ENCODE results near the gene EHBP1. TPM values are rescaled to one million over a fixed set of nuclear protein-coding genes. Genes with fewer than 3 reads are reported as not detected.

EHBP1 gene
- total RNA-seq, 1 donor from 2014 or later = 67.4 TPM

- no peak for DNase-seq (ENCODE audit: low spot score in 2 of 2, unreplicated experiment in 2 of 2)
- Mint-ChIP-seq H3K27ac (no peak overlapping the region), H3K9me3 (peaks cover 12% of the 10 kb centered on the region), H3K36me3 (peaks cover 29% of the 10 kb centered on the region), H3K4me1 (no peaks in the 10 kb centered on the region), H3K27me3 (ENCODE audit: low read depth) (no peaks in the 10 kb centered on the region), H3K4me3 (no peak overlapping the region)
- TF ChIP-seq CTCF (IDR thresholded peaks at IDR 0.05; ENCODE audit: unreplicated experiment) = no peak
These were observed 149.3 kb downstream of the EHBP1 start for GRCh38 chr2:62854600-62855514.

- peaks cover 12% of the 10 kb centered on the region for H3K9me3 Mint-ChIP-seq
- H3K4me1 Mint-ChIP-seq = no peaks in the 10 kb centered on the region
- DNase-seq (ENCODE audit: low spot score in 2 of 2, unreplicated experiment in 2 of 2) = no peak
- TF ChIP-seq CTCF (IDR thresholded peaks at IDR 0.05; ENCODE audit: unreplicated experiment) = no peak
- no peak overlapping the region for H3K4me3 Mint-ChIP-seq
- no peak overlapping the region for H3K27ac Mint-ChIP-seq
- H3K36me3 Mint-ChIP-seq = peaks cover 24% of the 10 kb centered on the region
- no peaks in the 10 kb centered on the region for H3K27me3 Mint-ChIP-seq (ENCODE audit: low read depth)
These were observed 150.9 kb downstream of the EHBP1 start for GRCh38 chr2:62856228-62857040.

- Mint-ChIP-seq H3K27ac (no peak overlapping the region), H3K9me3 (peaks cover 12% of the 10 kb centered on the region), H3K4me1 (no peaks in the 10 kb centered on the region), H3K36me3 (peaks cover 22% of the 10 kb centered on the region), H3K4me3 (no peak overlapping the region), H3K27me3 (ENCODE audit: low read depth) (no peaks in the 10 kb centered on the region)
- DNase-seq (ENCODE audit: low spot score in 2 of 2, unreplicated experiment in 2 of 2) = no peak
- no peak for TF ChIP-seq CTCF (IDR thresholded peaks at IDR 0.05; ENCODE audit: unreplicated experiment)
These were observed 151.8 kb downstream of the EHBP1 start for GRCh38 chr2:62857139-62857931.

- Mint-ChIP-seq H3K27ac (no peak overlapping the region), H3K9me3 (peaks cover 9% of the 10 kb centered on the region), H3K27me3 (ENCODE audit: low read depth) (no peaks in the 10 kb centered on the region), H3K4me1 (no peaks in the 10 kb centered on the region), H3K4me3 (no peak overlapping the region), H3K36me3 (peaks cover 14% of the 10 kb centered on the region)
- no peak for TF ChIP-seq CTCF (IDR thresholded peaks at IDR 0.05; ENCODE audit: unreplicated experiment)
- DNase-seq (ENCODE audit: low spot score in 2 of 2, unreplicated experiment in 2 of 2) = no peak
These were observed 152.8 kb downstream of the EHBP1 start for GRCh38 chr2:62858231-62858832.

DNA sequence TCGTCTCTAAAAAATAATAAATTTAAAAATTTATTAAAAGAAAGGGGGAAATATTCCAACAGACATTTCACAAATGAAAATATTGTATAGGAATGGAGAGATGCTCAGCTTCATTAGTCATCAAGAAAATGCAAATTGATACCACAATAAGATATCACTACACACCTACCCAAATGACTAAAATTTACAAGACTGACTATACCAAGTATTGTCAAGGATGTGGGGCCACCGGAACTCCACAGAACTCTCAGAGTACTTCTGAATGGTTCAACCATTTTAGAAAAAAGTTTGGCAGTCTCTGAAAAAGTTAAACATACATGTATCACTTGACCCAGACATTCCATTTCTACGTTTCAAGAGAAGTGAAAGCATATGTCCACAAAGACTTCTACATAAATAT is 163.4 kb downstream of the EHBP1 start:
- no peak for TF ChIP-seq CTCF (IDR thresholded peaks at IDR 0.05; ENCODE audit: unreplicated experiment)
- H3K36me3 Mint-ChIP-seq = peaks cover 31% of the 10 kb centered on the region
- H3K27me3 Mint-ChIP-seq (ENCODE audit: low read depth) = no peaks in the 10 kb centered on the region
- H3K27ac Mint-ChIP-seq = no peak overlapping the region
- no peak for DNase-seq (ENCODE audit: low spot score in 2 of 2, unreplicated experiment in 2 of 2)
- no peaks in the 10 kb centered on the region for H3K4me1 Mint-ChIP-seq
- H3K4me3 Mint-ChIP-seq = no peak overlapping the region
- peaks cover 20% of the 10 kb centered on the region for H3K9me3 Mint-ChIP-seq
